NCI-H2107 (cell line): ENCODE measurements around the gene TMEM94.

Experiments used
- DNase-seq: peaks from one replicate; lab custom pipeline; 2025; lab: John Stamatoyannopoulos, UW

Gene TMEM94

GRCh38 chr17:75525806-75526554 lies 69.5 kb downstream of the TMEM94 start:
- no peak for DNase-seq

GRCh38 chr17:75526555-75527270 lies 70.3 kb downstream of the TMEM94 start:
- DNase-seq = no peak

GRCh38 chr17:75530837-75531720 lies 74.6 kb downstream of the TMEM94 start:
- no peak for DNase-seq

- no peak for DNase-seq
These were observed 75.3 kb downstream of the TMEM94 start for GRCh38 chr17:75531721-75532072.

- no peak for DNase-seq
These were observed 78.7 kb downstream of the TMEM94 start for GRCh38 chr17:75535119-75535537.

DNA sequence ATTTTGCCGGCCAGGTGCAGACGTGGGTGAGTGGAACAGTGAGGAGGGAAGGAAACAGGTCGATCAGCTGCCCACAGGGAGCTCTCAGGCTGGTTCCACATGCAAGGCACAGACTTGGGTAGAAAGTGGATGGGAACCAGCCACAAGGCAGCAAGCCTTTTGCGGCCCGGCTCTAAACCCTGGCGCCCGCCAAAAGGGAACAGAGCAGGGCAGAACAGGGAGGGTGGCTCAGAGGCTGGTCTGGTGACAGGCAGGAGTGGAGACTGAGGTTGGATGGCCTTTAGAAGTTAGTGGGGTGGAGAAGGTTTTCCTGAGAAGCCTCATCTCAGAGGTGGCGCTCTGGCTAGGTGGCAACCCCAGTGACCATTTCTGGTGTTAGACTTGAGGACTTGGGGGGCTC lies 79.4 kb downstream of the TMEM94 start:
- DNase-seq = no peak

GRCh38 chr17:75536366-75536765 lies 79.9 kb downstream of the TMEM94 start:
- DNase-seq = no peak

GRCh38 chr17:75539967-75540729 lies 83.7 kb downstream of the TMEM94 start:
- no peak for DNase-seq

DNA sequence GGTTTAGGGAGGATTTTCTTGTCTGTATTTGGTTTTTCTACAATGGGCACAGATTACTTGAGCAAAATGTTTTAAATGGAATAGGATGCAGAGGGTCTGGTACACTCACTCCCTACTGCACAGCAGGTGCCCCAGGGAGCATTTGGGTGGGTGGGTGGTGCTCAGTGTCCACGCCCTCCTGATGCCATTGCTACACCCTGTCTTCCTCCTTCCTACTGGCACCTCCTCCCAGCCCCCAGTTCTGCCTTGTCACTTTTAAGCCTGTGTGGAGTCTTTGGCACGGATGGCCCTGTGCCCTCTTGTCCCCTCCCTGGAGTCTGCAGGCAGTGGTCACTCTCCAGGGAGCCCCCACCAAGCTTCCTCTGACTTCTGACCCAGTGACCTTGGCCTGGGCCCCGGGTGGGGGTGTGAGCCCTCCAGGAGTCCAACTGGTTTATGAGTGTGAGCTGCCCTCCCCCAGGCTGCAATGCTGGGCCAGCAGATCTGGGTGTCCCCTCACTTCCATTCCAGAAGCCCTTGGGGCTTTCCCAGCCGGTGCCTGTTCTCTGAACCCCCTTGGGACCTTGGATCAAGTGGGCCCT lies 84.6 kb downstream of the TMEM94 start:
- no peak for DNase-seq

GRCh38 chr17:75542229-75542628 lies 85.8 kb downstream of the TMEM94 start:
- no peak for DNase-seq

GRCh38 chr17:75542728-75543336 lies 86.4 kb downstream of the TMEM94 start:
- DNase-seq = no peak

DNA sequence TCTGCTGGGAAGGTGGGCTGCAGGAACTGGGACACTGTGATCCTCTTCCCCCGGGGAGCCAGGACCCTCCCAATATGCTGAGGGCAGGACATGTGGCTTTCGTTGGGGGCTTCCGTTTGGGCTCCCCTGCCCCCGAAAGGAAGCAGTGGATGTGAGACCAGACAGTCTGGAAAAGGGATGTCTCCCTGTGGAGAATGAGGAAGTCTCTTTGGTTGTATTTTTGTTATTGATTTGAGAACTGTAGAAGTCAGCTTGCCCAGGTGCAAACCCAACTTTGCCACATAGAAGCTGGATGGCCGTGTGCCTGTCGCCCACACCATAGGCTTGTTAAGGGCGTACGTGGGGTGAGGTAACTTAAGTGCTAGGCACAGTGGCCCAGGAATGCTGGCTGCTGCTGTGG lies 87.8 kb downstream of the TMEM94 start:
- no peak for DNase-seq

- no peak for DNase-seq
These were observed 89.7 kb downstream of the TMEM94 start for GRCh38 chr17:75546181-75546580.

GRCh38 chr17:75547091-75547490 lies 90.7 kb downstream of the TMEM94 start:
- DNase-seq = no peak

- no peak for DNase-seq
These were observed 92.4 kb downstream of the TMEM94 start for GRCh38 chr17:75548813-75549212.
